Mesodermal cell (in vitro differentiated cells): Measurements from ENCODE around the gene PRDM4.

Source experiments
- H3K27ac ChIP-seq: 2 replicates; pipeline ENCODE4 v1.7.0; 2013; ENCODE audit warnings: mild to moderate bottlenecking, low read depth, low read length, moderate library complexity; ENCODE audit not compliant: severe bottlenecking
- H3K36me3 ChIP-seq: 2 replicates; pipeline ENCODE4 v1.7.1; 2013; ENCODE audit warnings: mild to moderate bottlenecking, low read length, moderate library complexity; ENCODE audit not compliant: control insufficient read depth, insufficient read depth
- H3K4me1 ChIP-seq: one replicate; pipeline ENCODE4 v1.7.1; 2013; ENCODE audit warnings: mild to moderate bottlenecking, low read length; ENCODE audit not compliant: insufficient read depth, control insufficient read depth, poor library complexity, severe bottlenecking
- H3K4me3 ChIP-seq: 2 replicates; pipeline ENCODE4 v1.7.0; 2013; ENCODE audit warnings: low read length, control low read depth, mild to moderate bottlenecking; ENCODE audit not compliant: insufficient read depth, poor library complexity, severe bottlenecking; ENCODE audit errors: extremely low read depth
- H3K9me3 ChIP-seq: 2 replicates; pipeline ENCODE4 v1.7.1; 2013; ENCODE audit warnings: mild to moderate bottlenecking, low read length, moderate library complexity; ENCODE audit not compliant: control insufficient read depth
- WGBS, 2 experiments: methylation state at CpG; one replicate each; pipeline ENCODE4 v1.1.5; 2013; ENCODE audit warnings: missing lambda C conversion rate in 2 of 2; ENCODE audit not compliant: insufficient coverage in 2 of 2; 5-methylcytosine and 5-hydroxymethylcytosine counted together

The PRDM4 gene

GRCh38 chr12:107765316-107765715, 4.4 kb upstream of the PRDM4 start:
- H3K36me3 ChIP-seq, result no peaks in the 10 kb centered on the region
- H3K27ac ChIP-seq, result no peak overlapping the region
- WGBS, 2 experiments, result 50% methylated on average over 1 of the region's 1 CpG; no CpG with 5 or more reads in 1 of the 2 experiments
- no peak overlapping the region for H3K4me3 ChIP-seq
- H3K9me3 ChIP-seq, result no peaks in the 10 kb centered on the region
- H3K4me1 ChIP-seq, result no peaks in the 10 kb centered on the region

DNA sequence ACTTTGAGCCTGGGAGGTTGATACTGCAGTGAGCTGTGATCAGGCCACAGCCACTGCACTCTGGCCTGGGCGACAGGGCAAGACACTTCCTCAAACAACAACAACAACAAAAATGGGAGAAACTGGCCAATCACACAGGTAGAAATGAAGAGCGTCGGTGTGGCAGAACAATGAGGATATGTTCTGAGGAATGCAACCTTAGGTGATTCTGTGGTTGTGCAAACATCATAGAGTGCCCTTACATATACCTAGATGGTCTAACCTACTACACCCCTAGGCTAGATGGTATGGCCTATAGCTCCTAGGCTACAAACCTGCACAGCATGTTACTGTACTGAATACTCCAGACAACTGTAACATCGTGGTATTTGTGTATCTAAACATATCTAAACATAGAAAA, 3.7 kb upstream of the PRDM4 start:
- H3K36me3 ChIP-seq, result no peaks in the 10 kb centered on the region
- H3K4me3 ChIP-seq, result no peak overlapping the region
- no peak overlapping the region for H3K27ac ChIP-seq
- H3K4me1 ChIP-seq, result no peaks in the 10 kb centered on the region
- WGBS, 2 experiments, result no CpG with 5 or more reads among the region's 4 CpGs
- no peaks in the 10 kb centered on the region for H3K9me3 ChIP-seq

- H3K4me3 ChIP-seq, result no peak overlapping the region
- peaks cover 11% of the 10 kb centered on the region for H3K36me3 ChIP-seq
- H3K9me3 ChIP-seq, result no peaks in the 10 kb centered on the region
- no CpG with 5 or more reads among the region's 1 CpG for WGBS, 2 experiments
- H3K27ac ChIP-seq, result no peak overlapping the region
- H3K4me1 ChIP-seq, result peaks cover 7% of the 10 kb centered on the region
Measured at GRCh38 chr12:107762874-107763273, 1.9 kb upstream of the PRDM4 start.

DNA sequence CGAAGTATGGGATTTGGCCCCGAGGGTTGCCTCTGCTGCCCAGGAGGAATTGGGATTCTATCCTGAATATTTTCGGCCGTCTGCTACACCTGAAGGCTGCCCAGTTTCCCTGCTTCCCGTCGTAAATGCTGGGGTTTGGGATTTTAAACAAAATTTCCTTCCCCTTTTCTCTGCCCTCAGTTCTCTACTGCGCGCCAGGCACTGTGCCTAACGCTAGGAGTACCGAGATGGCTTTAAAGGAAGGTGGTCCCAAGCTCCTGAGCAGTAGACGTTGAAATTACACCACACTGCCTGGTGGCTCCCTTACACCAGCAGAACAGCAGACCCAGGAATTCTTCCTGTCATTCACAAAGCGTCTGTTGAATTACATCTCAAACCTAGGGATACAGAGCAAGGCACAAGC, 566 bp upstream of the PRDM4 start:
- WGBS, 2 experiments, result 0 to 2% methylated on average over 6 to 8 of the region's 12 CpGs
- Histone ChIP-seq H3K9me3 (no peaks in the 10 kb centered on the region), H3K4me1 (peaks cover 7% of the 10 kb centered on the region), H3K27ac (peak overlapping the region; percentile 57), H3K4me3 (peak overlapping the region; percentile 76), H3K36me3 (peaks cover 25% of the 10 kb centered on the region)

GRCh38 chr12:107760207-107760808, 629 bp downstream of the PRDM4 start:
- Histone ChIP-seq H3K27ac (peak overlapping the region; percentile 62), H3K9me3 (no peaks in the 10 kb centered on the region), H3K4me1 (peaks cover 7% of the 10 kb centered on the region), H3K4me3 (peak overlapping the region; percentile 76), H3K36me3 (peaks cover 35% of the 10 kb centered on the region)
- 0 to 3% methylated on average over 19 of the region's 30 CpGs for WGBS, 2 experiments

DNA sequence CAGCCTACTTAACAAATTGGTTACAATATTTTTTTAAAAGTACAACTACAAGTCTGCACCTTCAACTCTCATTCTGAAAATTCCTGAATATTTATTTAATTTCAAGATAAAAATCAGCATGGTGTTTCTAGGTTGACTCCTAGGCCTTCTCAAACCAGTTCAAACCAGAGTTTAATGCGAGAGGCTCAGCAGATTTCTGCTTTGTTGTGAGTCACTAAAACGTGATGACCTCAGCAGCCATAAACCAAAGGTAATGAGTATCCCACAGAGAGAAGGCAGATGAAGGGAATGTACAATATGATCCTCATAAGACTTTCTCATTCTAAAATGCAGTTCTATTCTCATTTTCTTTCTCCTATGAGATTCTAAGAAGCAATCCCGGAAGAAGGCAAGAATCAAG, 1.5 kb downstream of the PRDM4 start:
- peaks cover 7% of the 10 kb centered on the region for H3K4me1 ChIP-seq
- peak overlapping the region; percentile 62 for H3K27ac ChIP-seq
- no peaks in the 10 kb centered on the region for H3K9me3 ChIP-seq
- 20% methylated on average over 1 of the region's 3 CpGs; no CpG with 5 or more reads in 1 of the 2 experiments for WGBS, 2 experiments
- peak overlapping the region; percentile 76 for H3K4me3 ChIP-seq
- peaks cover 40% of the 10 kb centered on the region for H3K36me3 ChIP-seq

DNA sequence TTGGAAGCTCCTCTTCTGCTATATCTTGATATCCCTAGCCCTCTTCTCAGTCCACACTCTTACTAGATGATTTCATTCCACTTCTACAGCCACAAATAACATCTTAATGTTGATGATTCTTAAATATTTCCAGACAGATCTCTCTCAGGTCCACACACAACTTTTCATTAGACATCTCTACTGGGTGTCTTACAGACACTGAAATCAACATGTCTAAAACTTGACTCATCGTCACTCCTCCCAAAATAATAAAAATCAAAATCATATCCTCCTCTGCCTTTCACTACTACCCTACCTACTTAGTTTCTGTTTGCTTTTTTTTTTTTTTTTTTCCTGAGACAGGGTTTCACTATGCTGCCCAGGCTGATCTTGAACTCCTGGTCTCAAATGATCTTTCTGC, 11.9 kb downstream of the PRDM4 start:
- H3K27ac ChIP-seq, result no peak overlapping the region

GRCh38 chr12:107748472-107748871, 12.5 kb downstream of the PRDM4 start:
- H3K9me3 ChIP-seq, result no peaks in the 10 kb centered on the region
- H3K27ac ChIP-seq, result no peak overlapping the region
- 87 to 93% methylated on average over 3 to 4 of the region's 6 CpGs for WGBS, 2 experiments
- no peaks in the 10 kb centered on the region for H3K4me1 ChIP-seq
- H3K4me3 ChIP-seq, result no peak overlapping the region
- H3K36me3 ChIP-seq, result peaks cover 86% of the 10 kb centered on the region

More for the DNA sequence above, 11.9 kb downstream of the PRDM4 start:
- H3K4me3 ChIP-seq, result no peak overlapping the region
- H3K4me1 ChIP-seq, result no peaks in the 10 kb centered on the region
- WGBS, 2 experiments, result 86 to 100% methylated on average over 1 of the region's 1 CpG
- peaks cover 80% of the 10 kb centered on the region for H3K36me3 ChIP-seq
- H3K9me3 ChIP-seq, result no peaks in the 10 kb centered on the region

DNA sequence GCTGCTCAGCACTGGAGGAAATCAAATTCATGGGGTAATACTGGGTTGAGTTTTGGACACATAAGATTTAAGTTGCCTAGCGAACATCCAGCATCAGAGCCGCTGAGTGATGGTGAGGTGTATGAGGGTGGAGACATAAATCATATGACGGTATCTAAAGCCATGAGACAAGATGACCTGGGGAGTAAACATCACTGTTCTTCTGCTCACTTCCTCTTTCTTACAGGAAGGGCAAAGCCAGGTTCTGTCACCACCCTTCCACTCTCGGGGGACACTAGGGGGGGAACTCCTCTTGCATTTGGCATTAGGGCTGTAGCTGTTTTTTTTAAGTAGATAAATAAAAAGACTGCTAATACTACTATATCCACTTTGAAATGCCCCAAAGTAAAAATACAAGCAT, 24.0 kb downstream of the PRDM4 start:
- H3K36me3 ChIP-seq, result peaks cover 94% of the 10 kb centered on the region
- H3K4me3 ChIP-seq, result no peak overlapping the region
- H3K4me1 ChIP-seq, result peaks cover 6% of the 10 kb centered on the region
- WGBS, 2 experiments, result 96% methylated on average over 3 of the region's 4 CpGs; no CpG with 5 or more reads in 1 of the 2 experiments
- H3K27ac ChIP-seq, result no peak overlapping the region
- H3K9me3 ChIP-seq, result no peaks in the 10 kb centered on the region

GRCh38 chr12:107735763-107736162, 25.2 kb downstream of the PRDM4 start:
- peaks cover 12% of the 10 kb centered on the region for H3K4me1 ChIP-seq
- no peak overlapping the region for H3K4me3 ChIP-seq
- H3K27ac ChIP-seq, result no peak overlapping the region
- WGBS, 2 experiments, result 93% methylated on average over 2 of the region's 2 CpGs; no CpG with 5 or more reads in 1 of the 2 experiments
- peaks cover 84% of the 10 kb centered on the region for H3K36me3 ChIP-seq
- H3K9me3 ChIP-seq, result no peaks in the 10 kb centered on the region

- Histone ChIP-seq H3K27ac (no peak overlapping the region), H3K36me3 (peaks cover 68% of the 10 kb centered on the region), H3K9me3 (no peaks in the 10 kb centered on the region), H3K4me3 (no peak overlapping the region), H3K4me1 (peaks cover 12% of the 10 kb centered on the region)
- 80 to 90% methylated on average over 1 to 2 of the region's 5 CpGs for WGBS, 2 experiments
Measured at GRCh38 chr12:107734139-107734538, 26.8 kb downstream of the PRDM4 start.
